Ectodermal cell (in vitro differentiated cells): ENCODE results near the gene TMPRSS11B.

ENCODE experiments used
- H3K27ac ChIP-seq: 2 replicates; pipeline ENCODE4 v1.7.0; 2013; ENCODE audit warnings: mild to moderate bottlenecking, low read depth, low read length; ENCODE audit not compliant: insufficient read depth, poor library complexity, severe bottlenecking
- H3K27me3 ChIP-seq: 2 replicates; pipeline ENCODE4 v1.7.0; 2013; ENCODE audit warnings: mild to moderate bottlenecking, low read length; ENCODE audit not compliant: insufficient read depth, control insufficient read depth, poor library complexity, severe bottlenecking
- H3K36me3 ChIP-seq: one replicate; pipeline ENCODE4 v1.7.0; 2013; ENCODE audit warnings: low read length; ENCODE audit not compliant: control insufficient read depth, insufficient read depth
- H3K4me1 ChIP-seq: one replicate; pipeline ENCODE4 v1.7.0; 2013; ENCODE audit warnings: low read length; ENCODE audit not compliant: control insufficient read depth, insufficient read depth
- H3K4me3 ChIP-seq: 2 replicates; pipeline ENCODE4 v1.7.0; 2013; ENCODE audit warnings: low read depth, low read length, control low read depth; ENCODE audit not compliant: insufficient read depth
- H3K9me3 ChIP-seq: 2 replicates; pipeline ENCODE4 v1.7.0; 2013; ENCODE audit warnings: mild to moderate bottlenecking, low read length, moderate library complexity; ENCODE audit not compliant: control insufficient read depth
- WGBS, 2 experiments: methylation state at CpG; one replicate each; pipeline ENCODE4 v1.1.7; 2013; ENCODE audit warnings: missing lambda C conversion rate in 2 of 2; 5-methylcytosine and 5-hydroxymethylcytosine counted together

Gene TMPRSS11B

DNA sequence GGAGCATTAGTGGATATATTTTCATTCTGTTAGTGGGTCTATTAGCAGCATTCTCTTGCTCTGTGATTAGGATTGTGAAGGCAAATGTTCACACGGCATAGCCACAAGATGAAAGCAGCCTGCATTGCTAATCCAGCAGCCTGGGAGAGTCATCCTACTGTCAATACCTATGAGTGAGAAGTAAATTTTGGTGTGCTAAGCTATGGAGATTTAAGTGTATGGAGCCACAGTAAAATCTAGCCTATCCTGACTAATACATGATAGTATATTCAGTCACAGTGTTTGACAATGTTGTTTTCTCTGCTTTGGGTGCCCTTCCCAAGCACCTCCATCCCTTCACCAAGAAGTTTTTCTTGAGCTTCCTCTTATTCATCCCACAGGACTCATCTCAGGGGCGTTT lies 68.6 kb downstream of the TMPRSS11B start:
- Histone ChIP-seq H3K27ac (no peak overlapping the region), H3K36me3 (no peaks in the 10 kb centered on the region), H3K4me3 (no peak overlapping the region), H3K9me3 (no peaks in the 10 kb centered on the region), H3K4me1 (no peaks in the 10 kb centered on the region), H3K27me3 (no peaks in the 10 kb centered on the region)
- 83 to 86% methylated on average over 2 of the region's 2 CpGs for WGBS, 2 experiments
